Measurements from ENCODE around the gene TAF11L13.
"Not testable (repeated sequence)": the region's sequence is repeated elsewhere in the genome, so short reads cannot be mapped to it uniquely, and the experiment has no call there.

- not testable (repeated sequence) for TF ChIP-seq CTCF (conservative IDR thresholded peaks at IDR 0.05; ENCODE audit: low read length); EZH2phosphoT487 (IDR thresholded peaks at IDR 0.05; ENCODE audit: borderline replicate concordance)
These were observed 23.4 kb downstream of the TAF11L13 start for GRCh38 chr5:17655201-17655759.
